HG03135 (cell line): ENCODE data around the gene HOXA1.

Experiments used
- ATAC-seq: cut with Tn5 transposase; IDR thresholded peaks from one replicate; pipeline ENCODE4 v1.9.1; 2021; ENCODE audit warnings: mild to moderate bottlenecking, moderate library complexity; ENCODE audit not compliant: unreplicated experiment

HOXA1 gene

DNA sequence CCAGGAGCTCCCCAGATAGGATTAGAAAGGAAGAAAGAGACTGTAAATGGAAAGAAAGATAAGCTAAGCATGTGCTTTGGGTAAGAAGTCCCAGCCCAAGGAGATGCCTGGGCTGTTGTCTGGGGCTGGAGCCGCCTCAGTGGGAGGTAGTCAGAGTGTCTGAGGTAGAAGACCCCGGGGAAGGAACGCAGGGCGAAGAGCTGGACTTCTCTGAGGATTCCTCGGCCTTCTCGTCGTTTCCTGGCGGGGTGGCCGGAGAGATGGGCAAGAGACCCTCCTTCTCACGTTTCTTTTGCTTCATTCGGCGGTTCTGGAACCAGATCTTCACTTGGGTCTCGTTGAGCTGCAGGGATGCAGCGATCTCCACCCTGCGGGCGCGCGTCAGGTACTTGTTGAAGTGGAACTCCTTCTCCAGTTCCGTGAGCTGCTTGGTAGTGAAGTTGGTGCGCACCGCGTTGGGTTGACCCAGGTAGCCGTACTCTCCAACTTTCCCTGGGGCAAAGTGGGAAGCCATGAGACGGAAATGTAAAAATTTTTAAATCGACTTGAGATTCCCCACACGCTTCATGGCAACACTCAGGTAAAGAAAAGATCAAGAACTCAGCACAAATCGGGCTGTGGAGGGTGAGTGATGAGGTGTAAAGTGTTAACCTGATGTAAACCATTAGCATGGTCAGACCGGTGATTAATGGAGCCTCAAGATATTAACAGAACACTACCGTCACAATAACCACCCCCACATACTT is 1.3 kb downstream of the HOXA1 start:
- no peak for ATAC-seq

DNA sequence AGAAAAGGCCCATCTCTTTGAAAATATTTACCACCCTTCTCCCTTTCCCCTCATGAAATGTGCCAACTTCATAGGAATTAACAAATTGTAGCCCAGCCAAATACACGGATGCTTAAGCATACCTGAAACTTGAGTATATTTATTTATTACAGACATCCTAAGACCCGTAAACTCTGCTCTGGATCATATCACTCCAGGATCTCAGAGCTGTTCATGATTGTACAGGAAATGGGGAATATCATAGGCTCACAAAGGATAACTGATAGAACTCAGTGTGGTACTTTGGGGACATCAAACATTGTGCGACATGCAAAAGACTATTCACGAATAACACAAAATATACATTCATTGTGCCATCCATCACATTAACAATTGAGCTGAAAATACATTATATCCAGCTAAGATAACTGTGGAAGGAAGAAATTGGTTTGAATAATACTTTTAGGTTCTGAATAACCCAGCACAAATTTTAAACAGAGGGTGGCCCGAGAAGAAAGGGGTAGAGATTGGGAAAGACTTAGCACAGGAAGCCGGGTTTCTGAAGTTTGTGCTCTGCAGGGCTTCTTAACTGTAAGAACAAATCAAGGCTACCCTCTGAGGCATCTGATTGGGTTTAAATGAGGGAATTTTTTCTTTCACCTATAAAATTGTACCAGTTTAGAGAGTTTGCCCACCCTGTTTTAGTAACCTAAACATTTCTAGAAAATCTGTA is 2.5 kb downstream of the HOXA1 start:
- no peak for ATAC-seq

DNA sequence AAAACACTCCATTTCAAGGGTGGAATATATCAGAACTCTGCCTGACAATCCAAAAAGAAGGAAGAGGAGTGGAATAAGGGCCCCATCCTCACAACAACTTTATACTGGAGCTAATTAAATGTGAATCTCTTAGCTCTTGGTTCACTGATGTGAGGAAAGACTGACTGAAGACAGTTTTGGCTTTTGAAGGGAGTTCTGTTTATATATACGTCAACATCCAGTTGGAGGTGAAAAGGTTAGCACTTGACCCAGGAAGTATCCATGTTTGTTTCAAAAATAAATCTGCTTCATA is 3.0 kb downstream of the HOXA1 start:
- ATAC-seq, result no peak

DNA sequence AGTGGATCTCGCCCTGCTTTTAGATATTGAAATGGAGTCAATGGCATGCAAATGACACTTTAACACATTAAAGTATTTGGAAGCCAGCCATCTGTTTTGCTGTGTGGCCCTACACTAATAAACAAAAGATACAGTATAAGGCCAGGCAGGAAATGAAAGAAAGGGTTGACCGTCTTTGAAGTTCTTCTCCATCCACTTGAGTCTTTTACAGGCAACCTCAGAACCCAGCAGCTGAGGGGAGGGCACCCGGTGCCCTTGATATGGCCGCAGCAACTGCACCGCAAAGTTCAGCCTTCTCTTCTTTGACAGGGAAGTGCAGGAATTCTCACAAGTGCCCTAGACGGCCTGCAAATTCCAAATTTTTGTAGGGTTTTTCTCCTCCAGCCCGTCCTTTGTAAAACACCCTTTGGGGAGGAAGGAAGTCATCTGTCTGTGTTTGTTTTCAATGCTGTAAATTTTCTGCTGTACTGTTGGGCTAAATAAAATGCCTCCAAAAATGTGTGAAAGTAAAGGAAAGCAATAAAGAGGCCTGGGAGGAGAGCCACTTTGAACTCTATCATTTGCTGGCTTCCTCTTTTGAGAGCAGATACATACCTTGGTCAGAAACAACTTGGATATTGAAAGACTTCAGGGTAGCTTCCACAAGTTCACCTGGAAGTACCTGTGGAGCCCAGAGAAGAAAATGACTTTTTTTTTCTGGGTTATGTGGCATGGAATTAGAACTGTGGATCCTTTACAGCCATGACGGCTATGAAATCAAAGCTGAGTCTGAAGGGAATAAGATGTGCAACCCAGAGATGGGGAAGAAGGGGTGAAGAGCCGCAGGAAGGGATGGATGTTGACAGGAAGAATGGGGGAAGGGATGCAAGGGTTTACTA is 3.6 kb downstream of the HOXA1 start:
- no peak for ATAC-seq

DNA sequence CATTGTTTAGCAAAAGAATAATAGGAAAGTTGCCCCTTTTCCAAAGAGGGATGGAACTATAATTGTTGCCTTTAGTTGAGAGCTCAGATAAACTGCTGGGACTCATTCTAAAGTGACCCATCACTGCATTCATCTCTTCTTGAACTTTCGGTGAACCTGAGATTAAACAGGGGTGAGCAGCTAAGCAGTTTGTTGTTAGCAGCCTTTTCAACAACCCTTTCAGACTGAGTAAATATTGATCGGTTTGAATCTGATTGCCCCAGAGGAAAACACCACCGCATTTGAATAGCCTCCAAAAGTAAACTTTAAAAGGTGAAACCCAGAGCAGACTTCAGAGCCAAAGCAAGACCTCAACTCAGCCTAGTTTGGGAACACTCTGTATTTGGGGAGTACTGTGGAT is 4.7 kb downstream of the HOXA1 start:
- no peak for ATAC-seq

DNA sequence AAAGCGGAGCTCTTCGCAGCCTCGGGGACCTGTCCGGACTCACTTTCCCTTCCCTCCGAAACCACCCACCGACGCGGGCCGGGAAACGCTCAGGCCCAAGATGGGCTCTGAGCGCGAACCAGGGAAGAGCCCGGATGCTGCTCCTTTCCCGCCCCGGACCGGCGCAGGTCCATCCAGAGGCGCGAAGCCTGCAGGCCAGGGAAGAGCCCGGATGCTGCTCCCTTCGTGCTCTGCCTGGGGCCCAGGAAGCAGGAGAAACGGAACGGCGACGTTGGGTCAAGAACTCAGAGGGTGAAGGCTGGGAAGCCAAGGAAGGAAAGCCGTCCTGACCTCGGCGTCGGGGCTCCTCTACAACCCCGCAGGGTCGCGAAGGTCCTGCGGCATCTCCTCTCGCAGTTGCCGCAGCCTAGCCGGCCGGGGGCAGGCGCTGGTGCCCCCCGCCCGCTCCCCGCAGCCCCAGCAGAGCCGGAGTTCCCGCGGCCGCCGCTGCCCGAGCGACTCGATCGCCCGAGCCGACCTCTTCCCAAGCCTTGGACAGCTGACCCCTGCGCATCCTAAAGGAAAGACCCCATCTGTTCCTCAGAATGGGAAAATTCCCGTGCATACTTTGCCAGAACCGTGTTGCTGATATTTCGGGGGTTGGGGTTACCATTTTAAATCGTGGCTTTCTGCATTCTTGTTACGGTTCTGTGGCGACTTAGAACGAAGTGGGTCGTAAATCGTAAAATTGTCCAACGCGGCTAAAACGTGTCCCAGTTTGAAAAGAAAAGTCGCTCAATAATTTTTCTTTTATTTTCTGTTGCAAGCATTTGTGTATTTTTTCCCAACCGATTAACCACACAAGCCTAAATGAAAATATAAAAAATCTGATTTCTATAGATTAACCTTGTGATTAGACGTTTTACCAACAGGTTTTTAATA is 7.5 kb downstream of the HOXA1 start:
- no peak for ATAC-seq

DNA sequence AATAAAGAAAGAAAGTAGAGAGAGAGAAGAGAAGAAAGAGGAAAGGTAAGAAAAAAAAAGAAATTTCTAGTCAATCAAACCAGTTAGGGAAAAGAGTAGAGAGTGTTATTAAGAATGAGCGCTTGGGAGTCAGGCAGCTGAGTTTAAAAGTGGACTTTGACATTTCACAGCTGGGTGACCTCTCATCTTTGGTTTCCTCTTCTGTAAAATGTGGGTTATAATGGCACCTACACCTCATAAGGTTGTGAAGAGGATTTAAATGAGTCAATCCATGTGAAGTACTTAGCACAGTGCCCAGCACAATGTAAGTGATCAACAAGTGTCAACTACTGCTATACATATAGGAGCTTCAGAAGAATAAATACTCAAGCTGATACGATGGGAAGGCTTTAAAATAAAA is 12.2 kb downstream of the HOXA1 start:
- no peak for ATAC-seq

DNA sequence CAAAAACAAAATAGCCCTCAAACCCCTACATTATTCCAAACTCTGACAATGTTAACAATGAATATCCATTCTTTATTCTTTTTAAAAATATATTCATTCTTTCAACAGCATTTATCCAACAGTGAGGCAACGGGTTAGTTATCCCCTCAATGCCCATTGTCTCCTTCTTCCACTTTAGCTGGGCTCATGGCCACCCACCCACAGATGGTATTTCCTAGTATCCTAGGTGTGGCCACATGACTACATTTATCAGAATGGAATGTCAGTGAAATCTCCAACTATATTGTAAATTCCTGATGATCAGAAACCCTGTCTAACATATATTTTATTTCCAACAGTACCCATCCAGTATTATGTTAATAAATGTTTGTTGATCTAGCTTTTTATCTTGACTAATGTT is 13.6 kb downstream of the HOXA1 start:
- ATAC-seq, result no peak

DNA sequence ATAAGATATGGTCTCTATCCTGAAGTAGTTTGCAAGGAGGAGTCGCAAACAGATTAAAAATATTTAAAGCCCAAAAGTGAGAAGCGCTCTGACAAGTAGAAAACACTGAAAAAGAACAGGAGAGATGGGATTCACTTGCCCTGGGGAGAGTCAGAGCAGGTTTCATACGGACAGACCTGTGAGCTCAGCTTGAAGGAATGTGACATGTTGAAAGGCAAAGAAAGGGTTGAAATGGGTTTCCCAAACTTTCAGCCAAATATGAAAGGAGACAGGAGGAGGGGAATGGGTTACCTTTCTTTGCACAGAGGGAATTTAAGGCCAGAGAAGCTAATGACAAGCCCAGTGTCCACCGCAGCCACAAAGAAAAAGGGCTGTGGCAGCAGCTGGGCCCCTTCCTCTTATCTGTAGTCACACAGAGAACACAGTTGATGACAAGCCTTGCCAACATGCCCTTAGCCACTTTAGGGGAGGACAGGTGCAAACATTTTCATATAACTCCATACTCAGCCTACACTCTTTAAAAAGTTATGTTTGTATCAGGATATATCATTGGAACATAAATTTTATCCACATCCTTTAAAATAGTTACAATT is 14.9 kb downstream of the HOXA1 start:
- no peak for ATAC-seq

DNA sequence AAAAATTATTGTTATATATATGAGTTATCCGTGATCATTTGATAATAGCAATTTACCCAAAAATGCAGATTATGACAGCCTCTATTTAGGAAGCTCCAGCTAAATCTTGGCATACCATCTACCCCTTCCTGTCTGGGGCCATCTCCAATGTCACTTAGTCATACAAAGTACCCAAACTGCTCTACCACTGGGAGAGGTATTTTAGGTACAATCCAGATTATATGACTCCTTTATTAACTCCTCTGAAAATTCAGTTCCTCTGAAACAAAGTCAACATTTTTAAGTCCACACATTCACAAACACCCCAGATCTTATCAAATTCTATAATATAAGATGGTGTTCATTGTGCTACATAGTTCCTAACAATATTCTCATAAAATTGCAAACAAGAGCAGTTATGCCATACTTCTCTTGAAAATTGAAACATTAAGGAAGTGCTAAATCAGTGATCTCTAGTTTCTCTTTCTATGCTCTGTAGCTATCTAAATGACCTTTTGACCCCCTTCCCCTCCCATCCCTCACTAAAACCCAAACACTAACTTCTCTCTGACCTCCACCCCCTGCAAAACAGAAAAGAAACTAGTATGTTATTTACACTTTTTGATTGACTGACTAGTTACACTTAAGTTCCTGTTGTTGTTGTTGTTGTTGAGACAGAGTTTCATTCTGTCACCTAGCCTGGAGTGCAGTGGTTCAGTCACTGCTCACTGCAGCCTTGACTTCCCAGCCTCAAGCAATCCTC is 16.4 kb downstream of the HOXA1 start:
- no peak for ATAC-seq

DNA sequence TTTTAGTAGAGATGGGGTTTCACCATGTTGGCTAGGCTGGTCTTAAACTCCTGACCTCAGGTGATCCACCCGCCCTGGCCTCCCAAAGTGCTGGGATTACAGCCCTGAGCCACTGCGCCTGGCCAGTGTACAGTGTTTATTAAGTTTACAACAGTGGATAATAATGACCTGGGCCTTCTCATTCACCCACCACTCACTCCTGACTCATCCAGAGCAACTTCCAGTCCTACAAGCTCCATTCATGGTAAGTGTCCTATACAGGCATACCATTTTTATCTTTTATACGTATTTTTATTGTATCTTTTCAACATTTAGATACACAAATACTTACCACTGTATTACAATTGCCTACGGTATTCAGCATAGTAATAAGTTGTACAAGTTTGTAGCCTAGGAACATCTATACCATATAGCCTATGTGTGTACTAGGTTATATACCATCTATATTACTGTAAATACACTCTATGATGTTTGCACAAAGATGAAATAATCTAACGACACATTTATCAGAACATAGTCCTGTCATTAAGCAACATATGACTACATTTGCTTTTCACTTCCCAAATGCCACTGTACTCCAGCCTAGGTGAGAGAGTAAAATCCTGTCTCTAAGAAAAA is 17.1 kb downstream of the HOXA1 start:
- ATAC-seq, result no peak

DNA sequence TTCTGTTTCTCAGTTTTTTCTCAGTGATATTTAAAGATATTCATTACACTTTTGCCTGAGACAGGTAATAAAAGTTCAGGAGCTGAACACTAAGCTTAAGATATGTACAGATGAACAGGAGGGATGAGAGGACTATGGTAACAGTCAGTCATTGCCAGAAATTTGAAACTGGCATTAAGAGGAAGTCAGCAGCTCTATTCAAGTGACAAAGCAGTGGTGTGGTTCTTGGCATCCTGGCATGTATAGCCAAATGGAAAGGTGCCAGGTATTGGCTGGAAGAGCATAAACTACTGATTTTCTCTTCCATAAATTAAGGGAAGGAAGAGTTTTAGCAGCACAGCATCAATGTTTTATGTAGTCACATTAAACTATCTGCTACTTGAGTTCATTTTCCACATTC is 22.7 kb downstream of the HOXA1 start:
- no peak for ATAC-seq

DNA sequence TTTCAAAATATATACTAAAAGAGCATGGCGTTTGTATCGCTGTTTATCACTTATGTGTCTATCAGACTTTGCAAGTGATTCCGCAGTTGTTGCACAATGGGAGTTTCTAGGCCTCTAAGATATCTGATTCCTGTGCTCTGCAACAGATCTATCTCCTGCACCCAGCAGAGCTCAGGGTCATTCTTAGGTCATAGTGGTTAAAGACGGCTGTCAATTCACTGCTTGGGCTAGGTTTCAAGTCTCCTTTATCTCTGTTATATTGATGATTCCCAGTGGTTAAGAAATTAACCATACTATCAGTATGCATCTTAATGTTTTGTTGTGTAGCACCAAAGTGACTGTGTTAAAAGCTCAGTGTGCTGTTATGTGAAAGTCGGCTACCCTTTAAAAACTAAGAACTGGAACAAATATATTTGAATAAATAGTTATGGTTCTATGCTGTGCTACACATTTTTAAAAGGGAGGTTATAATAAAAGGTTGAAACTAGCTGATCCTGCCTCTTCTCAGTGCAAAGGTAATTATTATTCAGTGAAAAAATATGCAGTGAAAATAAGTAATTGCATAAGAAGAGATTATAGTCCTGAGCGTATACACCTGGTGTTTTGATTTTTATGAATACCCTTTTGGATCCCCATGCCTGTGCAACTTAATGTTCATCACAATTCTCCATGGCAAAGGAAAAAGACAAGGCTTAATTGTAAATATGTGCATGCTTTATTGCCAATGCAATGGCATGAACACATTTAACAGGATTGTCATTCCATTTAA is 24.0 kb downstream of the HOXA1 start:
- ATAC-seq, result no peak

DNA sequence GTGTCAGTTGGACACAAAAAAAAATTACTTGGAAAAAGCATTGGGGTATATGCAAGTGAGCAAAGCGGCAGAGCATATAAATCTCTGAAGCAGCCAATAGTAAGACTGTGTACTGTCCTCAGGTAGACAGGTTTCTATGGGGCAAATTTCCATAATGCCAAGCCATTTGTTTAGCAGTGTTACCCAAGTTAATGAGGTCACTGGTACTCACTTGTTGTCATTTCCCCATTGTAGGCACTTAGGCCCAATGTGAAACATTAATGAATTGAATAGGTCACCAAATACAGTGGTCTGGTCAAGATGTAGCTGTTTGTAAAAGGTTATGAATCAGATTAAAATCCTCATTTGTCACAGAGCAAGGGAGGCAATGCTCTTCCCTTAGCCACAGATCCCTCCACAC is 27.5 kb downstream of the HOXA1 start:
- no peak for ATAC-seq

DNA sequence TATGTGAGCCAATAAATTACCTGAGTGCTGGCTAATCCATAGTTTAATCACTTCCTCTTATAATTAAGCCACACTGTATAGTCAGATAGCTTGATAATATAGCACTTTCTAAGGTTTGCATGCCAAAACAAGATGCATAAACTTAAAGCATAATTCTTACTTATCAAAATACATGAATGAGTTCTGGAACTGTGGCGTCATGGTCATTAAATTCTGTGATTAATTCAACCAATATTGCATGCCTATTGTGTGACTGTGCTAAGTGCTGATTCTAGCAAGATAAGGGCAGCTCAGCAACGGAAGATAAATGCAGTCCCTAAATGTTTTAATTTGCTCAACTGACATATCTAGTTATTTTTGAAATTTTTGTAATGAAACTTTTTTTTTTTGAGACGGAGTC is 29.7 kb downstream of the HOXA1 start:
- no peak for ATAC-seq

DNA sequence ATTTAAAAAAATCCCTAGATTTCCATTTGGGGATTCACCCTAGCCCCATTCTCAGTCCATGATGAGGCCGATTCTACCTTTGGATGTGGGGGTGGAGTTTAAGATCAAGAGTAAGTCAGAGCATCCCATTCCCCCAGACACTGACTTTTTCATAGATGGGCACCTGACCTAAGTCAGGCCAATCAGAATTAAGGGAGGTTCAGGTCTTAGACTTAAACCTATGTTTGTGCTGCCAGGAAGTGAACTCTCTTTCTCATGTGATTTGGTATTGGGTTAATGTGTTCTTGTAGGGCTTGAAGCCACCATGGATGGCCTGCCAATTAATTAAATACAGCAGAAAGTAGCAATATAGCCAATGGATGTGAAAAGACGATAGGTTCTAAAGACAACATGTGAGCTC is 30.1 kb downstream of the HOXA1 start:
- no peak for ATAC-seq

DNA sequence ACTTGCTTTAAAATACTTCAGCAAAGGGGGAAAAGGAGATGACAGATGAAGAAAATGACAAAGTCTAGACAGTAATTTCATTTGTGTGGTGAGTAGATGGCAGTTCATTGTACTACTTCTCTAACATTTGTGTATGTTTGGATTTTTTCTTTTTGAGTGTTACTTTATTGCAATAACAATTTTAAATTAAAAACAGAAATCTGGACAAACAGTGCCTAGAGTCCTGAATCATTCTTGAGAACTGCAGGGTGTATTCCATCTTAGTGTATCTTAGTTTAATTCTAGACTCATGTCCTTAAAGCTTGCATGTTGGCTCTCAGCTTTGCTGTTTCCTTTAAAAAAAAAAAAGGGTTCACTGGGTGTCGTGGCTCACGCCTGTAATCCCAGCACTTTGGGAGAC is 31.1 kb downstream of the HOXA1 start:
- ATAC-seq, result no peak

DNA sequence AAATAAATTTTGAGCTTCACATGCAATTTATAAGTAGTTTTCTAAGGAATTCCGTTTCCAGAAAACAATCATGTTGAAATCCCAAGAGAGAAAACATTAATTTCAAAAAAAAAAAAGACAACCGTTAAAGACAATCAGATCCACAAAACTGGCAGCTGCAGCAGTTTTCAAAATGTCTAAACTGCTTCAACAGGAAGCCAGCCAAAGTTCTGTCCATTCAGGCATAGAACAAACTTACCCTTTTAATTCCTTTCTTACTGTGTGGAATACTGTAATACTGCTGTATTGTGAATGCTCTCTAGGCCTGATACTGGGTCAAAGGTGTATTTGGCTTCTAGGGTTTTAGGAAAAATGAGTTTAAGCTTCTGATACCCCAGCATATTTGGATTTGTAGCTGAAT is 31.6 kb downstream of the HOXA1 start:
- ATAC-seq, result no peak

DNA sequence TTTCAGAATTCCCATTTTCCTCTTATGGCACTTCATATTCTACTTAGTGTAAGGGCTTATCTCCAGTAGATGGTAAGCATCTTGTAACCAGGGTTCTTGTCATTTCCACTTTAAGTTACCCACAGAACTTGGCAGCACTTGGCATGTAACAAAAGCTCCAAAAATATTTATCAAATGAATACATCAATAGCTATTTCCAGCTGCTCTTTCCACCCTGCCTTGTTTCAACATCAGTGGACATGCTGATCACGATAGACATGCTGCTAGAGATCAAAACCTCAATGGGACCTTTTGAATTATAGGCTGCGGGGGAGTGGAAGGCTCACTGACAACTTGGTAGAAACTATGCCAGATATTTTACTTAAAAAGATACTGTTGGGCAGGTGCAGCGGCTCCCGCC is 32.9 kb downstream of the HOXA1 start:
- no peak for ATAC-seq
